HepG2 (cell line): ENCODE measurements around the gene CD68. TPM values are rescaled to one million over a fixed set of nuclear protein-coding genes. Genes with fewer than 3 reads are reported as not detected.

Experiments
- FIP1L1 ChIP-seq: fragments of 200-400 bp; formaldehyde crosslinking; IDR thresholded peaks from 2 replicates; pipeline ENCODE4 v1.6.1; 2018; ENCODE audit warnings: low read depth, mild to moderate bottlenecking, low read length, moderate library complexity, borderline replicate concordance; ENCODE audit not compliant: insufficient read depth
- HCFC1 ChIP-seq: fragments of 150-350 bp; IDR thresholded peaks from 2 replicates; pipeline ENCODE4 v1.6.1; 2014; ENCODE audit warnings: low read depth, low read length
- HIVEP1 ChIP-seq: sonication (generic); formaldehyde crosslinking; IDR thresholded peaks from 2 replicates; pipeline ENCODE4 v1.4.0; 2020; ENCODE audit warnings: mild to moderate bottlenecking, missing genetic modification reagents
- IRX3 ChIP-seq: sonication (generic); formaldehyde crosslinking; IDR thresholded peaks from 2 replicates; pipeline ENCODE4 v1.8.1; 2023; ENCODE audit warnings: mild to moderate bottlenecking, low read depth, missing genetic modification reagents, borderline replicate concordance
- JARID2 ChIP-seq: sonication (generic); formaldehyde crosslinking; IDR thresholded peaks from 2 replicates; pipeline ENCODE4 v1.8.1; 2023; ENCODE audit warnings: missing genetic modification reagents, inconsistent platforms; ENCODE audit not compliant: insufficient replicate concordance
- MATR3 ChIP-seq: sonication (generic); formaldehyde crosslinking; IDR thresholded peaks from 2 replicates; pipeline ENCODE4 v1.4.0; 2020; ENCODE audit warnings: missing genetic modification reagents
- NFYC ChIP-seq: IDR thresholded peaks from 2 replicates; pipeline ENCODE4 v1.6.1; 2016; ENCODE audit warnings: missing genetic modification reagents, missing compliant biosample characterization
- NKX3-1 ChIP-seq: sonication (generic); formaldehyde crosslinking; IDR thresholded peaks from 2 replicates; pipeline ENCODE4 v1.5.0; 2020; ENCODE audit warnings: missing genetic modification reagents
- NONO ChIP-seq, 2 experiments: fragments of 450-650 bp in 1 of 2; sonication (generic) in 1 of 2; formaldehyde crosslinking in 1 of 2; IDR thresholded peaks in 1 of 2; conservative IDR thresholded peaks in 1 of 2; 2 replicates each; pipeline versions ENCODE4 v1.6.1 to v1.8.0; 2017 to 2022; ENCODE audit warnings: mild to moderate bottlenecking in 1 of 2, missing genetic modification reagents in 1 of 2, moderate library complexity in 1 of 2
- PCBP2 ChIP-seq: fragments of 200-400 bp; formaldehyde crosslinking; optimal IDR thresholded peaks from 2 replicates; pipeline ENCODE3; 2018; ENCODE audit warnings: low read length, low read depth; ENCODE audit not compliant: poor library complexity, severe bottlenecking
- PHB2 ChIP-seq: fragments of 450-650 bp; IDR thresholded peaks from 2 replicates; pipeline ENCODE4 v1.6.1; 2018; ENCODE audit not compliant: partially characterized antibody
- SRSF4 ChIP-seq: fragments of 200-400 bp; formaldehyde crosslinking; IDR thresholded peaks from one replicate; pipeline ENCODE4 v1.6.1; 2018; ENCODE audit warnings: mild to moderate bottlenecking, low read depth, low read length, moderate library complexity; ENCODE audit not compliant: poor library complexity, severe bottlenecking
- THYN1 ChIP-seq: sonication (generic); formaldehyde crosslinking; IDR thresholded peaks from 2 replicates; pipeline ENCODE4 v1.8.1; 2023; ENCODE audit warnings: low read depth, mild to moderate bottlenecking, moderate library complexity, missing genetic modification reagents, borderline replicate concordance
- ZEB1 ChIP-seq: IDR thresholded peaks from 2 replicates; pipeline ENCODE4 v1.6.1; 2012; ENCODE audit warnings: mild to moderate bottlenecking, low read depth, inconsistent platforms; ENCODE audit not compliant: insufficient replicate concordance
- ZNF280D ChIP-seq: sonication (generic); formaldehyde crosslinking; IDR thresholded peaks from 2 replicates; pipeline ENCODE4 v1.5.1; 2020; ENCODE audit warnings: mild to moderate bottlenecking, missing genetic modification reagents
- ZNF556 ChIP-seq: sonication (generic); formaldehyde crosslinking; IDR thresholded peaks from 2 replicates; pipeline ENCODE4 v1.4.0; 2020; ENCODE audit warnings: mild to moderate bottlenecking, missing genetic modification reagents, borderline replicate concordance
- ZNF564 ChIP-seq: sonication (generic); formaldehyde crosslinking; IDR thresholded peaks from 2 replicates; pipeline ENCODE4 v1.8.1; 2023; ENCODE audit warnings: mild to moderate bottlenecking, missing genetic modification reagents
- polyA plus RNA-seq, 8 experiments: library from polyadenylated mRNA; depleted of rRNA in 3 of 8; stranded (reverse) in 7 of 8; unstranded in 1 of 8; fragments of >200 nt; fragmentation: Illumina TruSeq in 4 of 8; extraction: Trizol in 4 of 8; gene quantifications; 2 replicates each; pipeline versions ENCODE4 v1.2.1 to v1.2.3, GENCODE V29; 2011 to 2016; ENCODE audit warnings: low read depth in 4 of 8, missing spikeins in 1 of 8, mixed read lengths in 1 of 8; ENCODE audit not compliant: insufficient read depth in 1 of 8
- total RNA-seq, 5 experiments: library from RNA; depleted of rRNA; stranded (reverse); fragments of >200 nt; fragmentation: Illumina TruSeq; extraction: Trizol; gene quantifications; 2 replicates each; pipeline ENCODE4 v1.2.3, GENCODE V29; 2016; ENCODE audit warnings: low read depth in 1 of 5
- TF ChIP-seq, protein P1 (sequence below): IDR thresholded peaks from 2 replicates; pipeline ENCODE4 v1.6.1; 2016; ENCODE audit warnings: low read depth
- TF ChIP-seq, protein P2 (sequence below): sonication (generic); formaldehyde crosslinking; IDR thresholded peaks from 2 replicates; pipeline ENCODE4 v1.5.0; 2020; ENCODE audit warnings: missing genetic modification reagents
- TF ChIP-seq, protein P3 (sequence below): sonication (generic); formaldehyde crosslinking; IDR thresholded peaks from 2 replicates; pipeline ENCODE4 v1.5.1; 2020; ENCODE audit warnings: mild to moderate bottlenecking, moderate library complexity, missing genetic modification reagents

The CD68 gene
- total and polyA plus RNA-seq, 2 of the 13 experiments (the other 11 are each of a cell fraction or from before 2014, with no cell fraction given) = 10.3 to 104 TPM

GRCh38 chr17:7579001-7579833 is at the start of gene CD68 (continued):
- peak; percentile 8; the same call in 1 of the 2 replicates for TF ChIP-seq HIVEP1 (CRISPR knock-in tag)
- TF ChIP-seq ZNF556 = no peak
- TF ChIP-seq PHB2 = no peak
- peak; percentile 96 for TF ChIP-seq ZNF280D (CRISPR knock-in tag)
- no peak; the same call in 1 of the 2 replicates for TF ChIP-seq FIP1L1
- no peak for TF ChIP-seq IRX3 (CRISPR knock-in tag)
- TF ChIP-seq NONO (IDR thresholded peaks at IDR 0.05) = no peak
- peak; percentile 95 for TF ChIP-seq NONO (CRISPR knock-in tag; conservative IDR thresholded peaks at IDR 0.05)
- TF ChIP-seq, protein P1, sequence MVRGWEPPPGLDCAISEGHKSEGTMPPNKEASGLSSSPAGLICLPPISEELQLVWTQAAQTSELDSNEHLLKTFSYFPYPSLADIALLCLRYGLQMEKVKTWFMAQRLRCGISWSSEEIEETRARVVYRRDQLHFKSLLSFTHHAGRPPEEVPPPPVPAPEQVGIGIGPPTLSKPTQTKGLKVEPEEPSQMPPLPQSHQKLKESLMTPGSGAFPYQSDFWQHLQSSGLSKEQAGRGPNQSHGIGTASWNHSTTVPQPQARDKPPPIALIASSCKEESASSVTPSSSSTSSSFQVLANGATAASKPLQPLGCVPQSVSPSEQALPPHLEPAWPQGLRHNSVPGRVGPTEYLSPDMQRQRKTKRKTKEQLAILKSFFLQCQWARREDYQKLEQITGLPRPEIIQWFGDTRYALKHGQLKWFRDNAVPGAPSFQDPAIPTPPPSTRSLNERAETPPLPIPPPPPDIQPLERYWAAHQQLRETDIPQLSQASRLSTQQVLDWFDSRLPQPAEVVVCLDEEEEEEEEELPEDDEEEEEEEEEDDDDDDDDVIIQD (CRISPR knock-in tag) = no peak
- TF ChIP-seq, protein P2, sequence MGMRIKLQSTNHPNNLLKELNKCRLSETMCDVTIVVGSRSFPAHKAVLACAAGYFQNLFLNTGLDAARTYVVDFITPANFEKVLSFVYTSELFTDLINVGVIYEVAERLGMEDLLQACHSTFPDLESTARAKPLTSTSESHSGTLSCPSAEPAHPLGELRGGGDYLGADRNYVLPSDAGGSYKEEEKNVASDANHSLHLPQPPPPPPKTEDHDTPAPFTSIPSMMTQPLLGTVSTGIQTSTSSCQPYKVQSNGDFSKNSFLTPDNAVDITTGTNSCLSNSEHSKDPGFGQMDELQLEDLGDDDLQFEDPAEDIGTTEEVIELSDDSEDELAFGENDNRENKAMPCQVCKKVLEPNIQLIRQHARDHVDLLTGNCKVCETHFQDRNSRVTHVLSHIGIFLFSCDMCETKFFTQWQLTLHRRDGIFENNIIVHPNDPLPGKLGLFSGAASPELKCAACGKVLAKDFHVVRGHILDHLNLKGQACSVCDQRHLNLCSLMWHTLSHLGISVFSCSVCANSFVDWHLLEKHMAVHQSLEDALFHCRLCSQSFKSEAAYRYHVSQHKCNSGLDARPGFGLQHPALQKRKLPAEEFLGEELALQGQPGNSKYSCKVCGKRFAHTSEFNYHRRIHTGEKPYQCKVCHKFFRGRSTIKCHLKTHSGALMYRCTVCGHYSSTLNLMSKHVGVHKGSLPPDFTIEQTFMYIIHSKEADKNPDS (CRISPR knock-in tag) = no peak
- TF ChIP-seq NKX3-1 (CRISPR knock-in tag) = peak; percentile 47; the same call in 1 of the 2 replicates
- TF ChIP-seq NFYC (CRISPR knock-in tag) = no peak
- TF ChIP-seq SRSF4 = no peak
- TF ChIP-seq PCBP2 = no peak
- no peak for TF ChIP-seq ZNF564 (CRISPR knock-in tag)
- TF ChIP-seq HCFC1 = no peak; the same call in 1 of the 2 replicates
- TF ChIP-seq ZEB1 = peak; percentile 17
- TF ChIP-seq, protein P3, sequence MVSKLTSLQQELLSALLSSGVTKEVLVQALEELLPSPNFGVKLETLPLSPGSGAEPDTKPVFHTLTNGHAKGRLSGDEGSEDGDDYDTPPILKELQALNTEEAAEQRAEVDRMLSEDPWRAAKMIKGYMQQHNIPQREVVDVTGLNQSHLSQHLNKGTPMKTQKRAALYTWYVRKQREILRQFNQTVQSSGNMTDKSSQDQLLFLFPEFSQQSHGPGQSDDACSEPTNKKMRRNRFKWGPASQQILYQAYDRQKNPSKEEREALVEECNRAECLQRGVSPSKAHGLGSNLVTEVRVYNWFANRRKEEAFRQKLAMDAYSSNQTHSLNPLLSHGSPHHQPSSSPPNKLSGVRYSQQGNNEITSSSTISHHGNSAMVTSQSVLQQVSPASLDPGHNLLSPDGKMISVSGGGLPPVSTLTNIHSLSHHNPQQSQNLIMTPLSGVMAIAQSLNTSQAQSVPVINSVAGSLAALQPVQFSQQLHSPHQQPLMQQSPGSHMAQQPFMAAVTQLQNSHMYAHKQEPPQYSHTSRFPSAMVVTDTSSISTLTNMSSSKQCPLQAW = no peak; the same call in 1 of the 2 replicates
- no peak for TF ChIP-seq JARID2 (CRISPR knock-in tag)
- no peak for TF ChIP-seq MATR3 (CRISPR knock-in tag)
- TF ChIP-seq THYN1 (CRISPR knock-in tag) = no peak
